ENCODE results near the gene CD72. TPM values are rescaled to one million over a fixed set of nuclear protein-coding genes. Genes with fewer than 3 reads are reported as not detected.

CD72 gene
- total RNA-seq, 4 donors from 2014 or later, result 1.1 to 37.6 (median 3.9) TPM

DNA sequence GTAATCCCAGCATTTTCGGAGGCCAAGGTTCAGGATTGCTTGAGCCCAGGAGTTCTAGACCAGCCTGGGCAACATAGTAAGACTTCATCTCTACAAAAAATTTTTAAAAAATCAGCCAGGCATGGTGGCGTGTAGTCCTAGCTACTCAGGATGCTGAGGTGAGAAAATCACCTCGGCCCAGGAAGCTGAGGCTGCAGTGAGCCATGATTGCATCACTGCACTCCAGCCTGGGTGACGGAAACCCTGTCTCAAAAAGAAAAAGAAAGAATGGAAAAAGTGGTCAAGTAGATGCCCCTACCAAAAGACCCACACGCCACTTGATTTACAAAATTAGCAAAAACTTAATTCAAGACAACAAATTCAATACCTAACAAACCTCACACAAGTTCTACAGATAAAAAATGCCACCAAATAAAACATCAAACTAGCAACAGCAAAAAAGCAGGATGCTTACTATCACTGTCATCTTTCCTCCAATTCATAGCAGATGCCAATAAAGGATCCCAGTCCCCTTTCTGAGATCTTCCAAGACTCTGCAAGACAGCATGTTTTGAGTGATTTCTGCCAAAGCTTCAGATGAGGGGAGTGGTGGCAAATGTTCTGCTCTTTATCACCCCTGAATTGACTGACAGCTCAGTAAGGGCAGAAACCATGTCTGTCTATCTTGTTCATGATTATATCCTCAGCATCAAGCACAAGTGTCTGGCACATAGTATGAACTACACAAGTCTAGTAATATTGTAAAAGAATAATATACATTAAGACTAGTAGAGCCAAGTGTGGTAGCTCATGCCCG is 47.3 kb downstream of the CD72 start:
- TF ChIP-seq, protein P1, sequence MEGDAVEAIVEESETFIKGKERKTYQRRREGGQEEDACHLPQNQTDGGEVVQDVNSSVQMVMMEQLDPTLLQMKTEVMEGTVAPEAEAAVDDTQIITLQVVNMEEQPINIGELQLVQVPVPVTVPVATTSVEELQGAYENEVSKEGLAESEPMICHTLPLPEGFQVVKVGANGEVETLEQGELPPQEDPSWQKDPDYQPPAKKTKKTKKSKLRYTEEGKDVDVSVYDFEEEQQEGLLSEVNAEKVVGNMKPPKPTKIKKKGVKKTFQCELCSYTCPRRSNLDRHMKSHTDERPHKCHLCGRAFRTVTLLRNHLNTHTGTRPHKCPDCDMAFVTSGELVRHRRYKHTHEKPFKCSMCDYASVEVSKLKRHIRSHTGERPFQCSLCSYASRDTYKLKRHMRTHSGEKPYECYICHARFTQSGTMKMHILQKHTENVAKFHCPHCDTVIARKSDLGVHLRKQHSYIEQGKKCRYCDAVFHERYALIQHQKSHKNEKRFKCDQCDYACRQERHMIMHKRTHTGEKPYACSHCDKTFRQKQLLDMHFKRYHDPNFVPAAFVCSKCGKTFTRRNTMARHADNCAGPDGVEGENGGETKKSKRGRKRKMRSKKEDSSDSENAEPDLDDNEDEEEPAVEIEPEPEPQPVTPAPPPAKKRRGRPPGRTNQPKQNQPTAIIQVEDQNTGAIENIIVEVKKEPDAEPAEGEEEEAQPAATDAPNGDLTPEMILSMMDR (IDR thresholded peaks at IDR 0.05; ENCODE audit: low read depth), result no peak

DNA sequence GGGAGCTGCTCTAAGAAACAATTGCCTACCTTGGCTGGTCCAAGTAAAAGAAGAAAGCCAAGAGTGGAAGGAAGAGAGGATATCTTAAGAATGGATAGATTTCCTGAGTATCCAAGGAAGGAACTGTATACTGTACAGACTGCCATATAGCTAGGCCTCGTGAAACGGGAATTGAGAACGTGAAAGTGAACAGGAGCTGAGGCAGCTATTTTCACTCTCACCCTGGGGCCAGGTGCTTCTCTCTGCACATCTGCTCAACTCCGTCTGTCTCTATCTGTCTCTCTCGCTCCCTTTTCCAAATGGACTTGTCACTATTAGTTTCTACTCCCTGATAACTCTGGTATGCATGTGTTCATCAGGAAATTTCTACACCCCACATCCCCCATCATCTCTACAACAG is 49.0 kb downstream of the CD72 start:
- TF ChIP-seq, protein P1 (IDR thresholded peaks at IDR 0.05; ENCODE audit: low read depth), result no peak

DNA sequence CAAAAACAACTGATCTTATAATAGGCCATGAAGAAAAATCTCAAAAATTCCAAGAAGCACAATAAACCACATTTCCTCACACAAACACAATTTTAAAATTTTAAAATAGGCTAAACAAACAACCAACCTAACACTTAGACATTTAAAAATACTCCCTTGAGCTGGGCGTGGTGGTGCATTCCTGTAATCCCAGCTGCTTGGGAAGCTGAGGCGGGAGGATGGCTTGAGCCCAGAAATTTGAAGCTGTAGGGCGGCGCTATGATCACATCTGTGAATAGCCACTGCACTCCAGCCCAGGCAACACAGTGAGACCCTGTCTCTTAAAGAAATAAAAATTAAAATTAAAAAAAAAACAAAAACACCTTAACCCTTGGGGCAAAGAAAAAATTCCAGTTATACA is 50.0 kb downstream of the CD72 start:
- TF ChIP-seq, protein P1 (IDR thresholded peaks at IDR 0.05; ENCODE audit: low read depth), result no peak

DNA sequence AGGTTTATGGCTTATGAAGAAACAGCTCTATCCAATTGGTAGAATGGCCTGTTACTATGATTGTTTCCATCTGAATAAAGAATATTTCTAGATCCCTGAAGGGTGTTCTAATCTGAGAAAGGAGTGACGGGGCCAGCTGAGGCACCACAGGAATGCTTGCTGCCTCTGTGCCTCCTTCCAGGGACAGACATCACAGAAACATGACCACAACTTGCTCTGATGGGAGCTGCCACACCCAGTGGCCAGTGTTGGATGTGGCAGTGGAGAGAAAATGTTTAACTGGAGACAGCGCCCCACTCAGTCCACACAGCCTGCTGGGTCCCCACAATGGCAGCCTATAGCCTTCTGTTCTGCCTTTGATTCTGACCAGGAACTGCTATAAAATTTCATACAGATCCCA is 51.8 kb downstream of the CD72 start:
- TF ChIP-seq, protein P1 (IDR thresholded peaks at IDR 0.05; ENCODE audit: low read depth), result no peak

DNA sequence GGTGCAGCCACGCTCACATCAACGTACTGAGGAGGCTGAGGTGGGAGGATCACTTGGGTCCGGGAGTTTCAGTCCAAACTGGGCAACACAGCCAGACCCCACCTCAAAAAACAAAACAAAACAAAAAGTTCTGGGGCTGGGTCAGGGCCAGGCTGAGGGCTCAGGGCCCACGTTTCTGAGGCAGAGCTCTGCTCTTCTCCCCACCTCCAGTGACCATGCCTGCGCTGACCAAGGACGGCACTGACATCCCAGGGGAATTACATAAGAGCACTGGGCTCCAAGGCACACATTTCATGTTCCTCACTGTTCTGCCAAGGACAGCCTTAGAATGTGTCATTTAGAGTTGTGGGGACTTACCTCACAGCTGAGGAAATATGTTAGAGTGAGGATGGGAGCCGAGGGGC is 53.6 kb downstream of the CD72 start:
- TF ChIP-seq, protein P1 (IDR thresholded peaks at IDR 0.05; ENCODE audit: low read depth), result no peak

DNA sequence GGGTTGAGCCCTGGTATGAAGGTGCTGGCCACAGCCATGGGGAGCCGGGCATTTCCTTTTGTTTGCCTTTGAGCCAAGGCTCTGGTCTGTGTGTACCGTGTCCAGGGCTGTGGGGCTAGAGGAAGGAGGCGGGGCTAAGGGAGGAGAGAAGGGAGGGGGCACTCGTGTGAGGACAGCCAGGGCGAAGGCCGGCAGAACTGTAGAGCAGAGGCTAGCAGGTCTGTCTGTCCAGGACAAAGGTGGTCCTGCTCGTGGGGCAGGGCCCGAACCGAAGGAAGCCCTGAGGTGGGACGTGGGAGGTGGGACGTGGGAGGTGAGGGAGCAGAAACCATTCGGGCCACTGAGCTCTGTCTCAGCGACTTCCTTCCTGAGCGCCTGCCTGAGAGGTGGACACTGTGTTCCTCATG is 54.4 kb downstream of the CD72 start:
- TF ChIP-seq, protein P1 (IDR thresholded peaks at IDR 0.05; ENCODE audit: low read depth), result no peak

DNA sequence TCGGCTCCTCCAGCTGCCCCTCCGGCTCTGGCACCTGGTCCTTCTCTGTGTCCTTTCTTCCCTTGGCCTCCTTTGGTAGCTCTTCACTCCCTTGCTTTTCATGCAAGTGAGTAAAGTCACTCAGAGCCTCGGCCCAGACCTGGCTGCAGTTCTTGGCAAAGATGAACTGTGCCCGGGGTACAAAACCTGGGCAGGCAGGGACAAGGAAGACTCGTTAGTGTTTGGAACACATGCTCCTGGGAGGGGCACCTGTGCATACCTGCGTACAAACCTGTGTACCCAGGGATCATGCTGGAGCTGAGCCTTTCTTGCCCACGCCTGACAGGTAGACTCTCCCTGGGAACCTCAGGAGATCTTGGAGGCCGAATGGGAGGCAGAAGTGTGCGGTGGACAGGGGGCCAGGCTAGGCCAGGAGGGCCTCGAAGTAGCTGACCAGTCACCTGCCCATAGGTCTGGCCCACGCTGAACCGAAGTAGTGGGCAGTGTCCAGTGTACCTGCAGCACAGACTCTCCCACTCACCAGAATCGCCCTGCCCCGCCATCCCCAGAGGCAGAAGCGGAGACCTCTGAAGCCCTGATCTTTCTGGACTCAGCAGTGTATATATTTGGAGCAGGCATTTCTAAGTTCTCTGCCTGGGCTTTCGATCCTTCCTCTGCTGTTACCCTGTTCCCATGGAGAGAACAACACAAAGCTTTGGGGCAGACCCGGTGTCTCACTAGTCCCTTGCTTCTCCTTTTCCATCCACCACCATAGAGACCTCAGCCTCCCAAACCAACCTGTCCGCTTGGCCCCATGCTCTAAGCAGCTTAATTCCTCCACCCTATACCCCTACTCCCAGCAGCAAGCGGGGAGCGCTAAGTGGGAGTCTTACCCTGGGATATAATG is 55.1 kb downstream of the CD72 start:
- TF ChIP-seq, protein P1 (IDR thresholded peaks at IDR 0.05; ENCODE audit: low read depth), result no peak
